ENCODE measurements around the gene ITGA11.

Gene ITGA11

GRCh38 chr15:68409736-68410370 is 22.1 kb downstream of the ITGA11 start:
- TF ChIP-seq CTCF (IDR thresholded peaks at IDR 0.05; ENCODE audit: extremely low read depth, missing control alignments), result no peak
- DNase-seq (ENCODE audit: low spot score), result no peak

- TF ChIP-seq CTCF (IDR thresholded peaks at IDR 0.05; ENCODE audit: extremely low read depth, missing control alignments), result no peak
- no peak for DNase-seq (ENCODE audit: low spot score)
These were observed 23.0 kb downstream of the ITGA11 start for GRCh38 chr15:68408971-68409370.

- TF ChIP-seq CTCF (IDR thresholded peaks at IDR 0.05; ENCODE audit: extremely low read depth, missing control alignments), result no peak
- DNase-seq (ENCODE audit: low spot score), result no peak
These were observed 23.8 kb downstream of the ITGA11 start for GRCh38 chr15:68407886-68408881.

GRCh38 chr15:68407141-68407885 is 24.6 kb downstream of the ITGA11 start:
- TF ChIP-seq CTCF (IDR thresholded peaks at IDR 0.05; ENCODE audit: extremely low read depth, missing control alignments), result no peak

GRCh38 chr15:68405378-68406250 is 26.3 kb downstream of the ITGA11 start:
- TF ChIP-seq CTCF (IDR thresholded peaks at IDR 0.05; ENCODE audit: extremely low read depth, missing control alignments), result no peak
- DNase-seq (ENCODE audit: low spot score), result no peak

More at GRCh38 chr15:68407141-68407885, 24.6 kb downstream of the ITGA11 start:
- DNase-seq (ENCODE audit: low spot score), result no peak

GRCh38 chr15:68404056-68404798 is 27.7 kb downstream of the ITGA11 start:
- DNase-seq (ENCODE audit: low spot score), result no peak
- TF ChIP-seq CTCF (IDR thresholded peaks at IDR 0.05; ENCODE audit: extremely low read depth, missing control alignments), result no peak

Measured in GM20000 (cell line).